HG03457 (cell line): ENCODE data around the gene ELAVL2.

Source experiments
- ATAC-seq: cut with Tn5 transposase; IDR thresholded peaks from one replicate; pipeline ENCODE4 v1.9.1; 2021; ENCODE audit warnings: moderate number of reproducible peaks; ENCODE audit not compliant: unreplicated experiment

ELAVL2 gene

GRCh38 chr9:23821375-23822181 lies 4.5 kb downstream of the ELAVL2 start:
- no peak for ATAC-seq

- ATAC-seq = no peak
These were observed 5.3 kb downstream of the ELAVL2 start for GRCh38 chr9:23820451-23821374.

DNA sequence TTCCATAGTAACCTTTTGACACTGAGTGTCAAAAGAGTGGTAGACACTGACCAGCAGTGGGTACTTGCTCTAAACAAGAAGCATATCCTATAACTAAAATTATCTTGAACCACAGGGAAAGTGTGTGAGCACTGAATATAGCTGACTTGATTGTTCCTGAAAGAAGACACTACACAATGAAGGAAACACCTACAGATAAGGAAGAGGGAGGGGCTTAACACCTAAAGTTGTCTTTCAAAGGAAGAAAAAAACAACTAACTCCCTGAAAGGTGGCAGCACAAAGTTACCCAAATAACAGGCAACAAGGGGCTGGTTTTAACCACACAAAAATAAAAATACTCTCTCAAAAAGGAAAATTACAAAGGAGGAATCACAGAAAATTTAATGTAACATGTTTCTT lies 6.6 kb downstream of the ELAVL2 start:
- no peak for ATAC-seq

GRCh38 chr9:23814243-23814642 lies 11.8 kb downstream of the ELAVL2 start:
- ATAC-seq = no peak

- no peak for ATAC-seq
These were observed 13.4 kb downstream of the ELAVL2 start for GRCh38 chr9:23812673-23813072.

- ATAC-seq = no peak
These were observed 14.4 kb downstream of the ELAVL2 start for GRCh38 chr9:23811633-23812032.

GRCh38 chr9:23803216-23803615 lies 22.8 kb downstream of the ELAVL2 start:
- ATAC-seq = no peak

- ATAC-seq = no peak
These were observed 24.5 kb downstream of the ELAVL2 start for GRCh38 chr9:23801523-23801922.

GRCh38 chr9:23799521-23799920 lies 26.5 kb downstream of the ELAVL2 start:
- no peak for ATAC-seq

GRCh38 chr9:23798325-23798724 lies 27.7 kb downstream of the ELAVL2 start:
- ATAC-seq = no peak

GRCh38 chr9:23796209-23796608 lies 29.8 kb downstream of the ELAVL2 start:
- ATAC-seq = no peak

- no peak for ATAC-seq
These were observed 35.4 kb downstream of the ELAVL2 start for GRCh38 chr9:23790351-23791260.

DNA sequence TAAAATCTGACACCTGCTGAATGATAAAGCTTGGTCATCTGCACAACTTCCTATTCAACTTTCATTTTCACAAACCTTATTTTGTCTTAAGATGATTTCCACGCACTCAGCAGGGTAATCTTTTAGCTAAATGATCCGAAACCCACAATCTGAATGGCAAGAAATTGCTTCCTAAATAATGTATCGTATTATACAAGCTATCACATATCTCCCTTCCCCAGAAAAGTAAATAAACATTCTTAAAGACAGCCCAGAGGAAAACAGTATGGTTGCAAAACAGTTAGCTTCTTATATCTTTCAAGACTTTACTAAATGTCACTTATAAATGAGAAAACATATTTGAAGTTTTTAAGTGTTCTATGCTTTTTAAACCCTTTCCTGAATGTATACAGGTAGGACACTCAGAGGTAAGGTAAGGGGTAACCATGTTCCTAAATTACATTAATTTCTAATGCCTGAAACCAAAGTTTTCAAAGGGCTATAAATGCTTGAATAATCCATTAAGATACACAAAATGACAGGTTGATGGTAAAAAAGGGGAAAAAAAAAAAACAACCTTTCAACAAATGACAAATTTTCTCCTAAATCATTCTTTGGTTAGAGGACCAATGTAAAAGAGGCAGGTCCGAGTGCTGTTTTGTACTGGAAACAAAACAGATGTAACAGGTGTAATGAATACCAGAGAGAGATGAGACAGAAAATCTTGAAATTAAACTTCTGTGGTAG lies 36.3 kb downstream of the ELAVL2 start:
- no peak for ATAC-seq

- ATAC-seq = no peak
These were observed 41.1 kb downstream of the ELAVL2 start for GRCh38 chr9:23784962-23785361.

- no peak for ATAC-seq
These were observed 42.5 kb downstream of the ELAVL2 start for GRCh38 chr9:23783509-23783908.

GRCh38 chr9:23779220-23779619 lies 46.8 kb downstream of the ELAVL2 start:
- no peak for ATAC-seq

- ATAC-seq = no peak
These were observed 48.7 kb downstream of the ELAVL2 start for GRCh38 chr9:23777328-23777727.

GRCh38 chr9:23775549-23775948 lies 50.5 kb downstream of the ELAVL2 start:
- ATAC-seq = no peak

DNA sequence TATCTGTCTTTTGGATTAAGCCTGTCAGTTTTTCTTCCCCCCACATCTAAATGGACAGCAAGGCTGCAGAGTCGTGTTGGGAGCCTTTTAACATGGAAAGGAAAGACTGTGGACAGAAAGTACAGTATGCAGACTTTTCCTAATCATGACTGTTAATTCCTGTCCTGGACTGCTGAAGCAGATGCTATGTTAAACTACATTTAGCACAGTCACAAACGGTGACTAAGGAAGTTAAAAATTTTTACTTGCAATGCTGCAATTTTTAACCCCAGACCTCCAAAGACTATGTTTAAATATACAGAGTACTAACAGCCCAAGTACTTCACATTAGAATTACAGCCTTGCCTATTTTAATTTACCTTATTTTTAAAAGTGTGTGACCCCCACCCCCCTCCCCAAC lies 51.8 kb downstream of the ELAVL2 start:
- ATAC-seq = no peak

- ATAC-seq = no peak
These were observed 53.7 kb downstream of the ELAVL2 start for GRCh38 chr9:23772385-23772783.
